Measurements from ENCODE around the gene LIPE.

The LIPE gene

DNA sequence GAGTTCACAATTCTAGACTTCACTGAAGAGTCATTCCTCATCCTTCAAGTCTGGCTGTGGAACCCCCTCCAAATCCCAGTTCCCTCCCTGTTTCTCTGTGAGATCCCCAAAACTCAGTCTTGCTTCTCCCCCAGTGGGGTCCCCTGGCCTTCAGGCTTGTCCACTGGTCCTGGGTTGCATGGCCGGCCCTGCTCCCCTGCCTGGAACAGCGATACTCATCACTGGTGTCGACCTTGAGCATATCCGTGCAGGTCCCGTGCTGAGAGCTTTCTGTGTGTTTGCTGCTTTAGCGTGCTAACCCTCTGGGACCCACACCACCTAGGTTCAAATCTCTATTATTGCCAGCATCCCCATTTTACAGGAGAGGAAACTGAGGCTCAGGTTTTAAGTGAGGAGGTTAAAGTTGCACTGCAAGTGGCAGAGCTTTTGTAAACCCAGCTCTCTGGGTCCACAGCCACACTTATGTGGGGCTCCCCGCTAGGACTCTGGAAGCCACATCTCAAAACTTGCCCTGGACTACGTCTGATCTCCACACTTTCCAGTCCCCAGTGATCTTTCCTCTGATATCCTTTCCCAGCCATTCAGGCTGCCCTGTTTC is 15.5 kb downstream of the LIPE start:
- DNase-seq, result no peak

DNA sequence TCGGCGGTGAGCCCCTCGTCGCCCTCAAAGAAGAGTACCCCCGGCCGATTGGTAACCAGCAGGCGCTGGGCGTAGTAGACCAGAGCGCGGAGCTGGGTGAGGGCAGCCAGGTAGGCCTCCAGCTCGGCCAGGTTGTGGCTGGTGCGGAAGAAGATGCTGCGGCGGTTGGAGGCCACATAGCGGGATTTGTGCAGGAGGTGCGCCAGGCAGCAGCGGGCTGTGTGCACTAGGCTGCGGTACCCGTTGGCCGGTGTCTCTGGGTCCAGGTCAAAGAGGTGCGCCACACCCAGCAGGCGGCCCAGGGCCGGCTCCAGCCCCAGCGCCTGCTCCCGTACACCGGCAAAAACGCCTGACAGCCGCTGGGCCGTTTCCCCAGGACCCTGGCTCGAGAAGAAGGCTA is 16.8 kb downstream of the LIPE start:
- DNase-seq, result no peak

DNA sequence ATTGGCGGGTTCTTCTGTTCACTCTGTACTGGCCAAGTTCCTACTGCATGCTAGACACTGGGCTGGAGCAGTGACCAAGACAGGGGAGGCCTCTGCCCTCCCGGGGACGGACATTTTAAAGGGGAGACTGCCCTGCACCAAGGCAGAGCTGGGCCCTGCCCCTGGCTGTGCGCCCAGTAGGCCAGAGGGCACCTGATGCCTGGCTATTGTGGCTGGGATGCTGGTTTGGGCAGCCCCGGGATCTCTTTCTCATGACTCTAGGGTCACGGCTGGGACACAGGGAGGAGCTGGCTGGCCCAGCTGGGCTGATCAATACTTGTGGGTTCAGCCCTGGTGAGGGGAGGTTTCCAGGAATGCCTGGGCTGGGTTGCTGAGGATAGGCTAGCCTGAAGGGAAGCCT is 17.7 kb downstream of the LIPE start:
- no peak for DNase-seq

DNA sequence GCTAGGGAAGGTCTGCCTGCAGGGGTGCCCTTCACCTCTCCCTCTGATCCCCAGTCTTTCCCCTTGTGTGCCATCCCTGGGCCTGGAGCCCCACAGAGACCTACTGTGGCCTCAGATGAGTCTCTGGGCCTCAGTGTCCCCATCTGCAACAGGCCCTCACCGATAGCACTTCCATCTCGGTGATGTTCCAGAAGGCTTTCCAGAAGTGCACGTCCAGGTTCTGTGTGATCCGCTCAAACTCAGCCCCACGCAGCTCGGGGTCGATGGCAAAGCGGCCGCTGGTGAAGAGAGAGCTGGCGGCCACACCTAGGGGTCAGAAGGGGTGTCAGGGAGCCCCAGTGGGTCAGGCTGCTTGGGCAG is 19.4 kb downstream of the LIPE start:
- DNase-seq, result no peak

DNA sequence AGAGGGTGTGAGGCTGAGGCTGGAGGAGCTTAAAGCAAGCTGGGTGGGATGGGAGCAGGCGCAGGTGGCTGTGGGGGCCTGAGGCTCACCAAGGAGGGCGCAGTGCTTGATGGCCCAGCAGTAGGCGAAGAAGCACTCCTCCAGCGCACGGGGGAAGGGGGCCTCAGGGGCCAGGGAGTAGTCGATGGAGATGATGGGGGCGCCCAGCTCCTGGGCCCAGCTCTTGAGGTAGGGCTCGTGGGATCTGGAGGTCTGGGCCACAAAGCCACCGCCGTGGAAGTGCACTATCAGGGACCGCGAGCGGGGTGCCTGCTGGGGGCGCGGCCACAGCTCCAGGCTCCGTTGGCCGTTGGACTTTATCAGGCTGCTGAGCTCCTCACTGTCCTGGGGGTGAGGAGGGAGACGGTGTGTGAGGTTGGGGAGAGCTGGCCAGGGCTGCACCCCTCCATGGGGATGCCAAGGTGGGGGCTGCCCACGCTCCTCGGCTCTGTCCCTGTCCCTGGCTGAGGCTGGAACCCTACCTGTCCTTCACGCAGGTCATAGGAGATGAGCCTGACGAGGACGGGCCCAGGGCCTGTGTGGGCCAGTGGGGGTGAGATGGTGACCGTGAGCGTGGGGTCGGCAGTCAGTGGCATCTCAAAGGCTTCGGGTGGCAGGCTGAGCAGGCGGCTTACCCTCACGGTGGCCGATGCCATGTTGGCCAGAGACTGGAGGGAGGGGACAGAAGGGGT is 19.9 kb downstream of the LIPE start:
- no peak for DNase-seq

DNA sequence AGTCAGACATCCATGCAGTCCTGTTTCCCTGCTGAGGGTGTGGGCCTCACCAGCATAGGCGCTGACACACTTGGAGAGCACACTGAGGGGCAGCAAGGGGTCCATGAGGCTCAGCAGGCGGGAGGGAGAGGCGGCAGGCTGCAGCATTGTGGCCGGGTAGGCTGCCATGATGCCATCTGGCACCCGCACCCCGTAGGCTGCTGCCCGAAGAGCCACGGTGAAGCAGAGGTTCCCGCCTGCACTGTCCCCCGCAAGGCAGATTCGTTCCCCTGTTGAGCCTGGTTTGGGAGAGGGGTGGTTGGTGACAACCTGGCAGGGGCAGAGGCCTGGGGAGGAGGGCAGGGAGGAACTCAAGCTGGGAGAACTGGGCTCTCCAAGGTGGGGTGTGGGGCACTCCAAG is 21.1 kb downstream of the LIPE start:
- DNase-seq, result no peak

DNA sequence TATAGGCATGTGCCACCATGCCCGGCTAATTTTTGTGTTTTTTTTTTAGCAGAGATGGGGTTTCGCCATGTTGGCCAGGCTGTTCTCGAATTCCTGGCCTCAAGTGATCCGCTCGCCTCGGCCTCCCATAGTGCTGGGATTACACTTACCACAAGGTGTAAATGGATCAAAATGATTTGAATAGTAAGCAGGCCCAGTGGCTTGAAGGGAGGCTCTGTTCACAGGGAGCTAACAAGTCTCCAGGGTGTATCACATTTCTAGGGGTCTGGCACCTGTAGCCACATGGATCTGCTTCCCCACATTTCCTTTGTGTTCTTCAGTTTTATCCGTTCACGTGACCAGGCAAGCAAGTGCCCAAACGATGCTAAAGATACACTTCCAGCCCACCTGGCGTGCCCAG is 23.6 kb downstream of the LIPE start:
- no peak for DNase-seq

DNA sequence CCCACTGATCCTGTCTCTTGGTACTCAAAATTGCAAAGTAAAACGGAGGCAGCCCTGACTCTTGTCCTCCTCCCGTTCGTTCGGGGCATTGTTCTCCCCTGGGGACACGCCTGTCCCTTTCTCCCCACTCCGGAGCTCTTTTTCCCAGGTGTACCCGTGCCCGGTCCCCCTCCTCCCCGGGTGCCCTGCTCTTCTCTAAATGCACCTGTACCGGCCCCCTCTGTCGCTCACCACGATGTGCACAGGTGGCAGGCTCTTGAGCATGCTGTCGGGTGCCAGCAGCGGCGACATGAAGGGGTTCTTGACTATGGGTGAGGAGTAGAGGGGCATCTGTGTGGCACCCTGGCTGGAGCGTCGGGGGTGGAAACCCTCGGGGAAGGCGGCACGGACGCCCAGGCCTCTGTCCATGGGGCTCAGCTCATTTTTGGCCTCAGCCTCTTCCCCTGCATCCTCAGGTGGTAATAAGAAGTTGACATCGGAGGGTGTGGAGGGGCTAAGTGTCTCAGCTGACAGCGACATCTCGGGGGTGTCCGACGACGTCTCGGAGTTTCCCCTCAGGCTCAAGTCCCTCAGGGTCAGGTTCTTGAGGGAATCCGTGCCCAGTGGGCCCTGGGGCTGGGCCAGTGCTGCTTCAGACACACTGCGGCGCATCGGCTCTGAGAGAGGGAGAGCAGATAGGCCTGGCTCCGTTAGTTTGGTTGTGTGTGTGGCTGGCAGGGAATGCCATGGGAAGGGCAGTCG is 24.6 kb downstream of the LIPE start:
- no peak for DNase-seq

DNA sequence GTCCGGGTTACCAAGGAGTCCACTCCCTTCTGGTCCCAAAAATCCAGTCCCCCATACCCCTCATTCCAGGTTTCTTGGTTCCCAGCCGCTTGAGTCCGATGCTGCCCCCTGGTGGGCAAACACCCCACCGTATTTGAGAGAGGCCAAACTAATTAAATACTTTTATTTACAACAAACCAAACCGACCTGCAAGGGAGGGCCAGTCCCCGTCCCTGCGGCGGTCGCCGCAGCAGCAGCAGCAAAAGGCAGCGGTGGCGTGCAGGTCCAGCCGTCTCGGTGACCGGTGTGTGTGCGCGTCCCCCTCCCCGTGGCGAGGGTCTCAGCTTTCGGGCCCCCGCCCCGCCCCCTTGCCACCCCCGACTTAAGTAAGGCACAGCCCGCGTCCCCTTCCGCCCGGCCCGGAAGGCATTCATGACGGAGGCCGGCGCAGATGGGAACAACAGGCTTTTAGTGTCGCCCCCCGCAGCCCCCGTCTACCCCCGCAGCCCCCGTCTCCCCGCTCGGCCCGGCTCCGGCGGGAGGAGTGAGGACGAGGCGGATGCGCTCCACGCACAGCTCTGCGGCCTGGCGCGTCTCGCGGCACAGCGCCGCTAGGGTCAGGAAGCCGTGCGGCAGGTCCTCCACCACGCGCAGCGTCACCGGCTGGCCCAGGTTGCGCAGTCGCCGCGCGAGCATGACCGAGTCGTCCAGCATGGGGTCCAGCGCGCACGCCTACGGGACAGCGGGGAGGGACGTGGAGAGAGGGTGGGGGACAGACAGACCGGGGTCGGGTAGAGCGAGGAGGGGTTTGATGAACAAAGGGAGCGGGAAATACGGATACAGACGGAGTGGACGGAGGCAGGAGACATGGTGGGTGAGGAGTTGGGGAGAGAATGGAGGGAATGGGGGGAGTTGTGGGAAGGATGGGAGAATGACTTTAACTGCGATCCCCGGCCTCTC is 25.6 kb downstream of the LIPE start:
- DNase-seq, result peak; percentile 86

DNA sequence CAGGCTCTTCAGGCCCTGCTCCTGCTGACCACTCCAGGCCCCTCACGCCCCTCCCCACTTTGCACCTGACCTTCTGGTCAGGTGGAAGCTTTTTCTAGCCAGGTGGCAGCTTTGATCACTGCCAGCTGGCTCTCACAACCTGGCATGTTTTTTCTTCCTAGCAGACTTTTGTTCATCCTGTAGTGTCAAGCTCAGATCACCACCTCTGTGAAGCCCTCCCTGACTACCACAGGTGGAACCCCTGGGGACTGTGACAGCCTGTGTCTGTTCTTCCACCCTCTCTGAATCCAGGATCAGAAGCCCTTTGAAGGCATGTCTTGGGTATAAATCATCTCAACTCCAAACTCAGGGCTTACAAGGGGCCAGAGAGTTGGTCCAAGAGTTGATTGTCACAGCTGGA is 26.8 kb downstream of the LIPE start:
- no peak for DNase-seq

DNA sequence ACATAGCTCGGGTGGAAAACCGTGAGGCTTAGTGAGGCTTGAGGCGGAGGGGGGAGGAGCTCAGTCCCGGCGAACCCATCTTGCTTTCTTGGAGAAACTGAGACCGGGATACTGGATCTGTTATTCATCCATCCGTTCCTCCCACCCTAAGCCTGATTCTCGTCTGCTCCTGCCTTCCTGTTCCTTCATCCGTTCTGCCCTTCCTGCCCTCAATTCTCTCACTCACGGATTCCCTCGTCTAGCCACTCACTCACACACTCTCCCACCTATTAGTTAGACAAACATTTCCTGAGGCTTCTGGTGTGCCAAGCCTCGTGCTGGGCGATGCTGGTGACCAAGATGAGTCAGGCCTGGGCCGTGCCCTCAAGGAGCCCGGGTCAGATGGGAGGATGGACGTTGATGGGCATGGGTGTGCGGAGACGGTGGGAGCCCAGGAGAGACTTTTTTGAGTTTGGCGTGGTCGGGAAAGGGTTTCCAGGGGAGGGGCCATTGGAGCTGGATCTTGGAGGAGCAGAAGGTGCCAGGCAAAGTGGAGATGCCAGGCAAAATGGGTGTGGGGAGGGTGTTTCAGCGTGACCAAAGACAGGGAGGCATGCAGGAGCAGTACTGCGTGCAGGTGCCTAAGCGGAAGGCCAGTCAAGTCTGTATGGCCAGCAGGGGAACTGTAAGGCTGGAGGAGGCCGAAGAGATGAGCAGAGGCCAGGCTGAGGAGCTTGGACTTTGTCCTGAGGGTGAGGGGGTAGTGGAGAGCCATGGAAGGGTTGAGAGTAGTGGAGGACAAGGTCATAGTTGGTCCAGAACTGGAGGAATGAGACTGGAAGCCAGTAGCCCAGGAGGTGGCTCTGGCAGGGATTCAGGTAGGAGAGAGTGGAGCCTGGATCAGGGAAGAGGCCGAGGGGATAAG is 29.7 kb downstream of the LIPE start:
- DNase-seq, result no peak

DNA sequence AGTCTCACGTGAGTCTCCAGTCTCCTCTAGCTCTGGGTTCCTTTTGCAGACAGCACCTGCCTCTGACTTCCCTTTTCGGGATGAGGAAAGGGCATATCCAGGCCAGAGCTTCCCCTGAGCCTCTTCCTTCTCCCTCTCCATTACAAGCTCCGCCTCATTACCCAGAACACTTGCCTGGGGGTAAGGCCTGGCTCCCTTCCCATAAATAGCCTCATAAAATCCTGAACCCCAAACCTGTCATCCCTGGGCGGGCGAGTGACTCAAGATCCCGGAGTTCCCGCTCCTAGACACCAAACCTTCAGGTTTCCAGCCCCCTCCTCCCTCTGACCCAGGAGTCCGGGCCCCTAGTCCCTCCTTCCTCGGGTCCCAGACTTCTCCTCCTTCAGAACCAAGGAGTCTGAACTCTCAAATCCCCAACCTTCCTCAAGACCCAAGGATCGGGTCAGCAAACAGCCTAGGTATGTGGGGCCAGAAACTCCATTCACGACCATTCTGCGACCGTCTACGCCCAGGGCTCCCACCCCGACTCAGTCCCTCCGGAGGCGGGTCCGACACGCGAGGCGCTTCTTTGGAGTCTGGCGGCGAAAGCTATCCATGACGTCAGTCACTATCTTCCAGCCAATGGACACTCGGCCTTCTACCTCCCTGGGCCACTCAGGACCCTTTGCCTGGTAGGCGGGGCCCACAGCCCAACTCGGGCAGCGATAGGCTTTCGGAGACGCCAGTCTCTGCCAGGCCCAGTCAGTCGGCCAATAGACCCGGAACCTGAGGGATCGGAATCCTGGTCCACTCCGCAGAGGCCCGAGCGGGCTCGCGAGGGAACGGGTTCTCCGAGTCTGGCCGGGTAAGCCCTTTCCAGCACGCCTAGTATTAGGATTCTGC is 30.6 kb downstream of the LIPE start:
- DNase-seq, result peak; percentile 100

DNA sequence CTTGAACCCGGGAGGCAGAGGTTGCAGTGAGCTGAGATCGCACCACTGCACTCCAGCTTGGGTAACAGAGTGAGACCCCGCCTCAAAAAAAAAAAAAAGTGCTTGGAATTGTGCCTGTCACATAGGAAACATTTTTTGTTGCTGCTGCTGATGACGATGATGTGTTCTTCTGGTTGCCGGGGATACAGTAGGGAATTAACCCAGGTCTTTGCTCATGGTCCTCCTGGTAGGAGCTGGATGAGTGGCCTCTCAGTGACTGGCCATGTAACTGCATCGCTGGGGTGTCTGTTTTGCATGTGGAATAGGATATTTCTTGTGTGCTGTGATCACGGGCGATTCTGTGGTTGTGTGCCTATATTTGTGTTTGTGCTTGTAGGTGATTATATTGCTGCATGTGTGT is 32.4 kb downstream of the LIPE start:
- DNase-seq, result no peak

DNA sequence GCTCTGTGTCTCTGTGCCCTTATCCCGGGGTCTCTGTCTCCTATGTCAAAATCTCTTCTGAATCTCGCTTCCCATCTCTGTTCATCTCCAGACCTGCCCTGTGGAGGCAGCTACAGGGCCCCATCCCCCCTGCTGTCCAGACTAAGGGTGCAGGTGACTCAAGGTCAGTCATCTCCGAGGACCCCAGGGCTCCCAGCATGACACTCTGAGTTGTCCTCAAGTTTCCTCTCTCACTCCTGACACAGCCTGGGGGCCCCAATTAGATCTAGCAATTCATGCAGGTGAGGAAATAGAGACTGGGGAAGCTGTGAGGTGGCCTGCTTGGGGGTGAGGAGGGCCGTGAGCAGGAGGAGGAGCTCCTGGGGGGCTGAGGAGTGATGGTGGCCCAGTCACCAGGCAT is 35.0 kb downstream of the LIPE start:
- DNase-seq, result no peak

DNA sequence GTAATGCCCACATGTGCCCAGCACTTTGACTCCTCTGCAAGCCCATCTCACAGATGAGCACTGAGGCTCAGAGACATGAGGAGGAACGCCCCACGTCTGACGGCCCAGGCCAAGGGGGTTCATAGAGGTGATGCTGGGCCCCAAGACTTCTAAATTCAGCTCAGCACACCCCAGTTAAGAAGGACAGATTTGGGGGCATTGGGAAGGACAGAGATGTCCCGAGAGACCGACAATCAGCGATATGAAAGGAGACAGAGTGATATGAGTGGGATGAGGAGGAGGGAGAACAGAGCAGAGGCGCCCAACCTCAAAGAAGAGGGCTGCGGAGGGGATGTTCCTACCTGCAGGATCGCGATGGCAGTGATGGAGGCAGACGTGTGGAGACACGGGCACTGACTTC is 37.3 kb downstream of the LIPE start, which contains the start of gene CNFN:
Gene CNFN (minus strand): TSS at position 399 of the 400 bp plus-strand sequence. CDS start 1,260 bp downstream, outside the sequence.
- DNase-seq, result no peak

DNA sequence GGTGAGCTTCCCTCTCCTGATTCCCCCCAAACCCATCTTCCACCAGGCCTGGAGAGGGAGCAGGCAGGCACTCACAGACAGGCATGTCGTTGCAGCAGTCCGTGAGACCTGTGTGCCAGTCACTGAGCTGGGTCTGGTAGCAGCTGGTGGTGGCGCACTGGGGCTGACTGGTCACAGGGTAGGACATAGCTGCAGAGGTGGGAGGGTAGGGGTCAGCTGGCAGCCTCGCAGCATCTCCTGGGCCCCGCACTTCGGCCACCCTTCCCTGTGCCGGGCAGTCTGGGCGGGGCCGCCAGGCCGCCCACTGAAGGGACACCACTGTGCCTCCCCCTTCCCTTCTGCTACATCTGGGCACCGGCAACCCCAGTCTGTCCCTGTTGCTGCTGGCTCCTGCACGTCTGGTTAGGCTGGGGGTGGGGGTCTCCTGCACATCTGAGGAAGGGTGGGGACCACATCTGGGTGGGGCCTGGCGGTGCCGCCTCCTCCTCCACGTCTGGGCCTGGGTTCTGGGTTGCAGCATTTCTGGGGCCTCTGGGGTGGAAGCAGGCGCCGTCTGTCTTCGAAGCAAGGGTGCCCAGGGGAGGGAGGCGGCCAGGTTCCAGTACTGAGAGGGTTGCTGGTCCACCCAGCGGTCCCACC is 38.2 kb downstream of the LIPE start:
- DNase-seq, result no peak

DNA sequence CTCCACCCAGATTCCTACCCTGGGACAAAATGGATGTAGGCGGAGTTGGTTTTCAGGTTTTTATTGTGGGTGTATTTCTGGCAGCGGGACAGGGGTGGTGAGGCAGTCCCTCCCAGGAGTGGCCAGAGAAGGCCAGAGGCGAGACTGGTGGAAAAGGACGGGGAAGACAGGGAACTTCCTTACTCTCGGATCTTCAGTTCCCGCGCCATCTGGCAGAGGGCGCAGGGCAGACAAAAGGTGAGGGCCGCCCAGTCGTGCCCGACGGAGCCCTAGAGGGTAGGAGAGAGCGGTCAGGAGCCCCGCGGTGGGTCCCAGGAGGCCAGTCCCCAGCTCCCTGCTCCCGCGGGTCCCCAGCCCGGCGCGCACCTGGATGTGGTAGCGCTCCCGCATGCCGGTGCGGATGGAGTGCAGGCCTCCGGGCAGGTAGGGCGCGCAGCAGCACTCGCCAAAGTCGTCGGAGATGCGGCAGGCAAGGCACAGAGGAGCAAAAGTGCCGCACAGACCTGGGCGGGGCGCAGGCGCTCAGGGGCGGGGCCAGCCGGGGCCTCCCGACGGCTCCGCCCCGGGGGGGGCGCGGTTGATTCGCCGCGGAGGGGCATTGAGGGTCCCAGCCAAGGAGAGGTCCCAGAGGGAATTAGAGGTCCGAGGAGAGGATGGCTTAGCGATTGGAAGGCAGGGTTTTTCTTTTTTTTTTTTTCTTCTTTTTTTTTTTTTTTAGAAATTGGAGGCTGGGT is 40.0 kb downstream of the LIPE start:
- peak; percentile 63 for DNase-seq

DNA sequence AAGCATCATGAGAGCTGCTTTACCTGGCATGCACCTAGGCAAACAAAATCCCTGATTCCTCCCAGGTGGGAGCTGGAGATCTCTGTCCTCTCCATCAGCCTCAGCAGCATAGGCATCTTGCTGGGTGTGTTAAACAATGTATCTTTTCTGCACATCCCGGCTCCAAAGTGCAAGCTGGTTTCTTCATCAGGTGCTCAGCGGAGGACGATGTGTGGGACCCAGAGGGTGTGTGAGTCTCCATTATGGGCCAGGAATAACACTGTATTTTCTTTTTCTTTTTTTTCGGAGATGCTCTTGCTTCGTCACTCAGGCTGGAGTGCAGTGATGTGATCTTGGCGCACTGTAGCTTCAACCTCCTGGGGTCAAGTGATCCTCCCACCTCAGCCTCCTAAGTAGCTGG is 47.0 kb downstream of the LIPE start:
- DNase-seq, result no peak

Measured in right hindlimb (tissue), 1 donor.